ENCODE data around the gene TSPAN8.

DNA sequence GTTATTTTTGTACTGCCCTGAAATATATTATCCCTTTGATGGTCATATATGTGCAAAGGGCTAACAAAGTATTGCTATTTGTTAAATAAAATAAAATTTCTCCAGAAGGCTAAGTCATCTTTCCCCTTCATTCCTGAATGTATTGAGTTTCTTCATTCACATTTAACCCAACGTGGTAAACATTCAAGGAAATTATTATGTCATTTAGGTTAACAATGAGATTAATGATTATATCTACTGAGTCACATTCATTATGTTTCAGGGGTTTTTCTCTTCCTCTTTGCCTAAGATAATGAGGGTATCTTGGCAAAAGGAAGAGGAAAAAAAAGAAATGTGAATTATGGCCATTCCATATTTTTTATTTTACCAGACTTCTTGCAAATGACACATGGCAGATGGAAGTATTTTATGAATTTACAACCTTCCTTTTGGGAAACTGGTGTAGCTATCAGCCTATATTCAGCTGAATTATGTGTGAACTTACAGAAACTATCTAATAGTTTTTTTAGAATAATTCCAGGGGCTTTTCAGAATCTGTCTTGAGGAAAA lies 27.2 kb downstream of the TSPAN8 start:
- TF ChIP-seq EZH2 (IDR thresholded peaks at IDR 0.05; ENCODE audit: borderline replicate concordance, low read depth, low read length, poor library complexity, severe bottlenecking) (no peak), CTCF (conservative IDR thresholded peaks at IDR 0.05; ENCODE audit: low read depth, low read length) (no peak)
